PC-3 (cell line): ENCODE results near the gene RFXAP.

Experiments used
- EZH2phosphoT487 ChIP-seq: fragments of 300-600 bp; sonication (generic); IDR thresholded peaks from 2 replicates; pipeline ENCODE4 v1.6.1; 2018; ENCODE audit warnings: mild to moderate bottlenecking, antibody characterized with exemption, low read length, borderline replicate concordance
- TF ChIP-seq, protein P1 (sequence below): fragments of 300-600 bp; sonication (generic); conservative IDR thresholded peaks from 2 replicates; pipeline ENCODE4 v1.5.1; 2017; ENCODE audit warnings: antibody characterized with exemption, low read depth, mild to moderate bottlenecking, low read length

DNA sequence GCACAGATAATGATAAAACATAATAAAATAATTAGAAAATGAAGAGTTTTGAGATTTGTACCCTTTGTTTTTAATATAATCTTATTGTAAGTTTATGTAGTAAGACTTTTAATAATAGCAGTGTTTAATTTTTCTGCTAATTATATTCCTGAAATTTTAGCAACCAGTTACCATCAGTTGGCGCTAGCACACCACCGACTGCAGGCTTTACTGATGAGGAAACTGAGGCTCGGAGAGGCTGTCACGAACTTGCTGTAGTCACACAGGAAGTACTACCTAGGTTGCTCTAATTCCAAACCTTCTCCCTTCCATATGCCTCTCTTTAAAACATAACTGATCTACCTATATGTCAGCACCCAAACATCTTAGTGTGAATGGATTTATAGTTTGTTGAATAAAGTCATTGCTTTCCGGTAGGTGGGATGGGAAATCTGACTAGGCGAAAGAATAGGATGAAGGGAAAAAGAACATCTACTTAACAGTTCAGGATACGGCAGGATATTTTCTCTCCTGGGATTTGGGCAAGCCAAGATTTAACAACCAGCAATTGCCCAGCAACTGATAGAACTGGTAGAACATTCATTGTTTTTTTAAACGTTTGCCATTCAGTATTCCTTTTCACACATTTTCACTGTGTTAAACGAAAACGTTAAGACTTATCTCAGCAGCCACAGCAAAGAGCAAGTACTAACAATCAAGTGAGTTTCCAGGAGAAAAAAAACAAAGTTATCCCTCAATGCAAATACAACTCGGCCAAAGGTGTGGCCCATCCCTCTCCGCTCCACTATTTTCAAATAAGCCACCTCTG is 822 bp upstream of the RFXAP start:
- TF ChIP-seq, protein P1, sequence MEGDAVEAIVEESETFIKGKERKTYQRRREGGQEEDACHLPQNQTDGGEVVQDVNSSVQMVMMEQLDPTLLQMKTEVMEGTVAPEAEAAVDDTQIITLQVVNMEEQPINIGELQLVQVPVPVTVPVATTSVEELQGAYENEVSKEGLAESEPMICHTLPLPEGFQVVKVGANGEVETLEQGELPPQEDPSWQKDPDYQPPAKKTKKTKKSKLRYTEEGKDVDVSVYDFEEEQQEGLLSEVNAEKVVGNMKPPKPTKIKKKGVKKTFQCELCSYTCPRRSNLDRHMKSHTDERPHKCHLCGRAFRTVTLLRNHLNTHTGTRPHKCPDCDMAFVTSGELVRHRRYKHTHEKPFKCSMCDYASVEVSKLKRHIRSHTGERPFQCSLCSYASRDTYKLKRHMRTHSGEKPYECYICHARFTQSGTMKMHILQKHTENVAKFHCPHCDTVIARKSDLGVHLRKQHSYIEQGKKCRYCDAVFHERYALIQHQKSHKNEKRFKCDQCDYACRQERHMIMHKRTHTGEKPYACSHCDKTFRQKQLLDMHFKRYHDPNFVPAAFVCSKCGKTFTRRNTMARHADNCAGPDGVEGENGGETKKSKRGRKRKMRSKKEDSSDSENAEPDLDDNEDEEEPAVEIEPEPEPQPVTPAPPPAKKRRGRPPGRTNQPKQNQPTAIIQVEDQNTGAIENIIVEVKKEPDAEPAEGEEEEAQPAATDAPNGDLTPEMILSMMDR: 0 out of 2 replicates have a peak, but pooled peaks have one; percentile 17
- no peak for TF ChIP-seq EZH2phosphoT487
